ENCODE measurements around the gene TCERG1L.

TCERG1L gene

DNA sequence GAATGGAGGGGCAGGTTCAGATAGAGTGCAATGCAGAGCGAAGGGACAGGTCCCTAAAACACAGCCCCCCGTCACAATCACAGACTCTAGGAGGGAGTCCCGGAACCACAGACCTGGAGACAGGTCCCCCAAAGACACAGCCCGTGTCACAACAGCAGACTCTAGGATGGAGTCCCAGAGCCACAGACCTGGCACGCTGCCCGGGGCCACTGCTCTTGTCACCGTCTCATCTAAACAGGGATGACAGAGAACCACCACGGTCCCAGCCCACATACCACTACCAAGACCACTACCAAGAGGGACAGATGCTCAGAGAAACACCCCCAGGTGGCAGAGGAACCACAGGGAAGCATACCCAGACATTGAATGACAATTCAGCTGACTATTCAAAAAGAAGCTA is 183.9 kb downstream of the TCERG1L start:
- Histone ChIP-seq H3K9me3 (ENCODE audit: control insufficient read depth, insufficient read depth, low read length) (no peaks in the 10 kb centered on the region), H3K4me1 (ENCODE audit: insufficient read depth, low read length) (peaks cover 15% of the 10 kb centered on the region), H3K9ac (ENCODE audit: low read depth, low read length) (no peak overlapping the region), H3K36me3 (ENCODE audit: insufficient read depth, low read length) (no peaks in the 10 kb centered on the region)

DNA sequence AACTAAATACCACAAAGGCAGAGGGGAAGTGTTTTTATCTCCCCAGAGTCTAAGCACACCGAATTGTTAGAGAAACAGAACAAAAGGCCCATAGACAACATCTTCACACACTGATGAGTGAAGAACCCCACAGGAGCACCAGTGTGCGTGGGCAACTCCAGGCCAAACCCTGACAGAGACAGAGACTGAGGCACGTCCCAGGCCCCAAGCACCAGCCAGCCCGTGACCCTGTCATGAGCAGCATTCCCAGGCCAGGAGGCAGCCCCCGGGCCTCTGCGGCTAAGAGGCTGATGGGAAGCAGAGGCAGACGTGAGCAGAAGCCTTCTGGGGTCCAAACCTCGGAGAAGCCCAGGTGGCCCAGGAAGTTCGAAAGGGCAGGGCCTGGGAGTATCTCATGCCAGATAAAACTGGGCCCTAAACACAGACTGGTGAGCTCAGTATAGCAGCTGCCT is 184.4 kb downstream of the TCERG1L start:
- H3K36me3 ChIP-seq (ENCODE audit: insufficient read depth, low read length) = no peaks in the 10 kb centered on the region
- no peaks in the 10 kb centered on the region; the same call in 1 of the 2 replicates for H3K9me3 ChIP-seq (ENCODE audit: control insufficient read depth, insufficient read depth, low read length)
- no peak overlapping the region for H3K9ac ChIP-seq (ENCODE audit: low read depth, low read length)
- H3K4me1 ChIP-seq (ENCODE audit: insufficient read depth, low read length) = peaks cover 15% of the 10 kb centered on the region

DNA sequence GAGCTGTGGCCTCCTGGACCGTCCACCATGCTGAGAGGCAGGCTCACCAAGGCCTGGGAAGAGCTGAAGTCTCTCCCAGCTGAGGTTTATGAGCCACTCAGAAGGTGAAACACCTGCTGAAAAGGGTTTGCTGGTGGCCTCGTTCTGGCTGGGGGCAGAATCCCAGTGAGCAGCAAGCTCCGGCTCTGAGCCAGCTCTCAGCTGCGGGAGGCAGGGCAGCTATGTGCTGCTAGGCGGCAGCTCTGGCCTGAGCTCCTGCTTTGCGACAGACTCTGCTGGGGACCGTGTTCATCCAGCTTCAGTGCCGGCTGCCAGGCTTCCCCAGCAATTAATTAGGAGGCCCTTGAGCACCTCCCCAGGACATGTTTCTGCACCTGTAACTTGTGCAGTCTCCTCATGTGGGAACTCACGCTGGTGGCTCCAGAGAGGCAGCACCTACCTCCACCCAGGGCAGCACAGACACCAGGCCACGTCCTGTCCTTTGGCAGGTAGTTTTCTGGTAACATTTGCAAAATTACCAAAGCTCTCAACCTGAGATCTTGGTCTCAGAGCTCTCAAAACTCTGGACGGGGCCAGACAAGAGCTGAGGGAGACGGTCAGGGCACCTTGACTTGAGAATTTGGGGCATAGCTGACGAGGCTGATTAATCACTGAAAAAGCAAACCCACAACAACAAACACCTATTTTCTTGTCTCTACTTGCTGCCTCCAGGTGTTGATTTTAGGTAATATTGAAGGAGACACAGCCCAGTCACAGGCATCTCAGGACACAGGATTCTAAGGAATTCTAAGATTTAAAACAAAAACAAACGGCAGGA is 185.0 kb downstream of the TCERG1L start:
- no peaks in the 10 kb centered on the region for H3K36me3 ChIP-seq (ENCODE audit: insufficient read depth, low read length)
- H3K9me3 ChIP-seq (ENCODE audit: control insufficient read depth, insufficient read depth, low read length) = no peaks in the 10 kb centered on the region; the same call in 1 of the 2 replicates
- H3K9ac ChIP-seq (ENCODE audit: low read depth, low read length) = no peak overlapping the region; the same call in 1 of the 2 replicates
- H3K4me1 ChIP-seq (ENCODE audit: insufficient read depth, low read length) = peaks cover 15% of the 10 kb centered on the region

DNA sequence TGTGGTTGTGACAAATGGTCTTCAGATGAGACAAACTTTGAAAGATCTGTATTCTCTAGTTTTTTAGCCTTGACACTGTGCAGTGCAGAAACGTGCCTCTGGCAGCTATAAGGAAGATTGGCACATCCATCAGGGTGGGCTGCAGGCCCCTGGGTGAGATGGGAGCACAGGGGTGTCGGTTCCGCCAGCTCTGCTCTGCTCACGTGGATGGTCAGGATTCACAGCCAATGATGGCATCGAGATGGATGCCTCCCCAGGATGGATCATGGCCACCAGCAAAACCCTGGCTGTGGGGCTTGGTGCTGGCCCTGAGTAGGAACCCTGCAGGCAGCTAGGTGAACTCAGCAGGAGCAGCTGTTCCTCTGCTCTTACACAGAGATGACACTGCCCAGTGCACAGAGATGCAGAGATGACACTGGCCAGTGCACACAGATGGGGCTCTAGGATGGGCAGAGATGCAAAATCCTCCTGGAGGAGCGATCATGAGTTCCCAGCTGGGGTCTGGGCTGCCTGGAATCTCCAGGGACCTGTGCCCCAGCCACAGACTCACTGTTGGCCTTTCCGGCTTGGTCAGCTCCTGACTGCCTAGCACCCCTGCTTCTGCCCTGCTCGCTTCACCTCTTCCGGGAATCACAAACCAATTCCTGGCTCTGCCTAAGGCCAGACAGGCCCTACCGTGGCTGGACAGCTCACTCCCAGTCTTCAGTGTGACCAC is 185.9 kb downstream of the TCERG1L start:
- H3K9ac ChIP-seq (ENCODE audit: low read depth, low read length) = no peak overlapping the region
- H3K36me3 ChIP-seq (ENCODE audit: insufficient read depth, low read length) = no peaks in the 10 kb centered on the region
- H3K9me3 ChIP-seq (ENCODE audit: control insufficient read depth, insufficient read depth, low read length) = no peaks in the 10 kb centered on the region; the same call in 1 of the 2 replicates
- peaks cover 15% of the 10 kb centered on the region for H3K4me1 ChIP-seq (ENCODE audit: insufficient read depth, low read length)

DNA sequence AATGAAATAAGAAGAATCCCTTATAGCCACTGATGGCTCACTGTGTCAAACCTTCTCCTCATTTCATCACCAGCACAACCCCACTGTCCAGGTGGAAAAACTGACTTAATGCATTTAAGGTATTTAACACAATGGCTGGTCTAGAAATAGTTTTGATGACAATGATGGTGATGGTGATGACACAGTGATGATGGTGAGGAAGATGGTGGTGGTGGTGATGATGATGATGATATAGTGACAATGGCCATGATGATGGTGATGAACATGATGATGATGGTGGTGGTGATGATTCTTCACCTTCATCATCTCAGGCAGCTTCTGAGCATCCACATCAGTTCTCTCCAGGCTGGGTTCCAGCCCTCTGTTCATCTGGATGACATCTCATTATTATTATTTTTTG is 186.6 kb downstream of the TCERG1L start:
- Histone ChIP-seq H3K4me1 (ENCODE audit: insufficient read depth, low read length) (peaks cover 15% of the 10 kb centered on the region), H3K36me3 (ENCODE audit: insufficient read depth, low read length) (no peaks in the 10 kb centered on the region), H3K9ac (ENCODE audit: low read depth, low read length) (no peak overlapping the region), H3K9me3 (ENCODE audit: control insufficient read depth, insufficient read depth, low read length) (no peaks in the 10 kb centered on the region; the same call in 1 of the 2 replicates)

DNA sequence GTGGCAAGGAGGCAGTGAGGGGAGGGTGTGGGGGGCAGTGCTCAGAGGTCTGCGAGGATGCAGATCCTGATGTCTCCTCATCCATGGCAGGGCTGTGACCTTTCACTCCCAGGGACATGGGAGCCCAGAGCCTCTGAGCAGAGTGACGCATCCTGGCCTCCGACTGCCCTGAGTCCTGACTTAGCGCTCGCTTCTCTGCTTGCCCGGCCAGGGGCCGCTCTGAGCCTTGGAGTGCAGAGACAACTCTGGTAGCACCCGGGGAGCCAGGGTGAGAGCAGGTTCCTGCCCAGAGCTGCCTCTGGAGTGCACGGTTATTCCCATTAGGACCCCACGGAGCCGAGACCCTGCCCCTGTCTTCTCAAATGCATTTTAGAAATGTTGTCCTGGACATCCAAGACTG is 188.0 kb downstream of the TCERG1L start:
- H3K9ac ChIP-seq (ENCODE audit: low read depth, low read length) = no peak overlapping the region
- no peaks in the 10 kb centered on the region; the same call in 1 of the 2 replicates for H3K9me3 ChIP-seq (ENCODE audit: control insufficient read depth, insufficient read depth, low read length)
- peaks cover 15% of the 10 kb centered on the region for H3K4me1 ChIP-seq (ENCODE audit: insufficient read depth, low read length)
- H3K36me3 ChIP-seq (ENCODE audit: insufficient read depth, low read length) = no peaks in the 10 kb centered on the region

DNA sequence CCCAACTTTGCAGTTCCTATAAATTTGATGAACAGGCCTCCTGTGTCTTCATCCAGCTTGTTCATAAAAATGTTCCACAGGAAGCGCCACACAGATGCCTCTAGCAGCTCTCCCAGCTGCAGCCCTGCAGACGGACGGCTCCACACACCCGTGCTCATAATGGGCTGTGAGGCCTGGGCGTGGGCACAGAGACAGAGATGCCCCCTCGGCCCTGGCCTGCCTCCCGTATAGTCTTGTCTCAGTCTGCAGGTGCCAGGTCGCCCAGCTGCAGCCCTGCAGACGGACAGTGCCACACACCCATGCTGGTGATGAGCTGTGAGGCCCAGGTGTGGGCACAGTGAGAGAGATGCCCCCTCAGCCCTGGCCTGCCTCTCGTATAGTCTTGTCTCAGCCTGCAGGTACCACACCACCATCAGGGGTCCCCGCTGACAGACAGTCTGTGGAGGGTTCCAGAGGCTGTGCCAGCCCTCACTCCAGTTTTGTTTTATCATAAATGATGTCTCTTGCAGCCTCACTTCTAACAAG is 189.9 kb downstream of the TCERG1L start:
- peaks cover 6% of the 10 kb centered on the region; the same call in 1 of the 2 replicates for H3K4me1 ChIP-seq (ENCODE audit: insufficient read depth, low read length)
- no peaks in the 10 kb centered on the region; the same call in 1 of the 2 replicates for H3K9me3 ChIP-seq (ENCODE audit: control insufficient read depth, insufficient read depth, low read length)
- no peak overlapping the region for H3K9ac ChIP-seq (ENCODE audit: low read depth, low read length)
- H3K36me3 ChIP-seq (ENCODE audit: insufficient read depth, low read length) = no peaks in the 10 kb centered on the region

DNA sequence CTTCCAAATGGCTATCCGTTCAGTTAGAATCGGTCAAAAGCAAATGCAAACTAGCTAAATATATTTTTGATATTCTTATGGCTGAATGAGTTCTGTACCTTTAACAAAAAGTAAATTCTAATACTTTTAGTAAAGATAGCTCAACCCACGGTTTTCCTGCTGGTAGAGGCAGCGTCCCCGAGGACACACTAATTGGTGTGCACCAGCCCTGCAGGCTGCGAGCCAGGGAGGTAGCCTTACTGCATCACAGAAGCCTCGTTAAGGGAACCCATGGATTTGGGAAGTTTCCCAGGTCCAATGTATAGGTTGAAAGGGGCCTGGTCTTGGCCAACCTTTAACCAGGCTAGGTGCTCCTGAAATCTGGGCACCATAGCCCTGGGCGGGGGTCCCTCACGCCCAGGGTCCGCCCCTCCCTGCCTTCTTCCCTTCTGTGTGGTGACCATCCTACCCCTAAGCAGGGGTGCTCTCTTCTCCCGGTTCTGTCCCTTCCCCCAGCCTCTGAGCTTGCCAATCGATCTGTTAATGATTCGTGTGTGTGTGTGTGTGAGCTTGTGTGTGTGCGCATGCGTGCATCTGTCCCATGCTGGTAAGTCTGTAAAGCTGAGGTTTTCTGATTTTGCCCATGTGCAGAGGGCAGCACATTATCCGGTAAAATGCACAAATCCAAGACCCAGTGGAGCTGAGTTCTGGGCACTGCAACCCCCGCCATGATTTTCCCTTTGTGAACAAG is 191.7 kb downstream of the TCERG1L start:
- Histone ChIP-seq H3K36me3 (ENCODE audit: insufficient read depth, low read length) (no peaks in the 10 kb centered on the region), H3K9ac (ENCODE audit: low read depth, low read length) (no peak overlapping the region), H3K9me3 (ENCODE audit: control insufficient read depth, insufficient read depth, low read length) (no peaks in the 10 kb centered on the region; the same call in 1 of the 2 replicates), H3K4me1 (ENCODE audit: insufficient read depth, low read length) (0 out of 2 replicates have a peak, but pooled peaks cover 2% of the 10 kb centered on the region)

DNA sequence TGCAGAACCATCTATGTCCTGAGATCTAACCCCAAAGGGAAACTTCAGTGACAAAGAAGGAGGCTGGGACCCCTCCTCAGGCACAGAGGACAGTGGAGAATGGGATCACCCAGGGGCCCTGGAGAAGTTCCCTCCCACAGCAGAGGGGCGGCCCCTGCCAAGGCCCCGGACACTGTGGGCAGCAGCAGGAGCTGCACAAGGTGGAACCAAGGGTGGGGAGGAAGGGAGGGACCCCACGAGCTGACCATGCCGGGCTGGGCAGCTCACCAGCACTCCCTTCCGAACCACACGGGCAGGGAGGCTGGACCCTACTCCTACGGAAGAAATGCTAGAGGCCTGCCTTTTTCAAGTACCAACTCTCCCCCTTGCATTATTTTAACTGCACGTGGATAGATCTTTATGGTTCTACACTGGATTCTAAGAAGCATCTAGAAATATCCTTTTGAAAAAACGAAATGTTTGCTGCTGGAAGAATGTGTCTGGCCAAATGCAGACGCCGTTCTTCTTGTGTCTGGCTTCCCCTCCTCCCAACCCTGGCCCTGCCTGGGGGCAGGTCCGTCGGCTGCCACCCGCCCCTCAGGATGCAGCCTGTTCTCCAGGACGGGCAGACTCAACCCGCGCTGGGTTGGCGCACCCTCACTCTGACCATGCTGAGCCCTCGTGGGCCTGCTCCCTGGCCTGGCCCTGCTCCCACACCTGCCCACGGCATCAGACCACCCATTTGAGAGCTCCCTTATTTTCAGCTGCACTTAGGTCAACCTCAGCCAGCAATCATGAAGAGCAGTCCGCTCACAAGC is 193.9 kb downstream of the TCERG1L start:
- Histone ChIP-seq H3K36me3 (ENCODE audit: insufficient read depth, low read length) (no peaks in the 10 kb centered on the region), H3K9ac (ENCODE audit: low read depth, low read length) (no peak overlapping the region), H3K9me3 (ENCODE audit: control insufficient read depth, insufficient read depth, low read length) (no peaks in the 10 kb centered on the region; the same call in 1 of the 2 replicates), H3K4me1 (ENCODE audit: insufficient read depth, low read length) (0 out of 2 replicates have a peak, but pooled peaks cover 5% of the 10 kb centered on the region)

DNA sequence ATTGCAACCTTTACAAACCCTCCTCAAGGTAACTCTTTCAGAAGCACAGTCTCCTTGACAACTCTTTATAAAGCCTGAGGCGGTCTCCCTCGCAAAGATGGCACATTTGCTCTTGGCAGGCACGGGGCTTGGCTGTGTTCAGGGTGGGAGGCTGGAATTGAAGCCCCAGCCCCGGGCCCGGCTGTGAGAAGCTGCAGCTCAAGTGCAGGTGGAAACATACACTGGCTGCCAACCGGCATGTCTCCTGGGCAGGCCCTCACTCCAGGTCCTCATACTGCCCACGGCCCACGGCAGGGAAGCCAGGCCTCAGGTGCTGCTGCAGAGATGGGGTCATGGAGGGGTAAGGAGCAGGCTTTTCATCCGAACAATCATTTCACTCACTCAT is 194.5 kb downstream of the TCERG1L start:
- no peak overlapping the region for H3K9ac ChIP-seq (ENCODE audit: low read depth, low read length)
- H3K9me3 ChIP-seq (ENCODE audit: control insufficient read depth, insufficient read depth, low read length) = no peaks in the 10 kb centered on the region; the same call in 1 of the 2 replicates
- 0 out of 2 replicates have a peak, but pooled peaks cover 5% of the 10 kb centered on the region for H3K4me1 ChIP-seq (ENCODE audit: insufficient read depth, low read length)
- H3K36me3 ChIP-seq (ENCODE audit: insufficient read depth, low read length) = no peaks in the 10 kb centered on the region

DNA sequence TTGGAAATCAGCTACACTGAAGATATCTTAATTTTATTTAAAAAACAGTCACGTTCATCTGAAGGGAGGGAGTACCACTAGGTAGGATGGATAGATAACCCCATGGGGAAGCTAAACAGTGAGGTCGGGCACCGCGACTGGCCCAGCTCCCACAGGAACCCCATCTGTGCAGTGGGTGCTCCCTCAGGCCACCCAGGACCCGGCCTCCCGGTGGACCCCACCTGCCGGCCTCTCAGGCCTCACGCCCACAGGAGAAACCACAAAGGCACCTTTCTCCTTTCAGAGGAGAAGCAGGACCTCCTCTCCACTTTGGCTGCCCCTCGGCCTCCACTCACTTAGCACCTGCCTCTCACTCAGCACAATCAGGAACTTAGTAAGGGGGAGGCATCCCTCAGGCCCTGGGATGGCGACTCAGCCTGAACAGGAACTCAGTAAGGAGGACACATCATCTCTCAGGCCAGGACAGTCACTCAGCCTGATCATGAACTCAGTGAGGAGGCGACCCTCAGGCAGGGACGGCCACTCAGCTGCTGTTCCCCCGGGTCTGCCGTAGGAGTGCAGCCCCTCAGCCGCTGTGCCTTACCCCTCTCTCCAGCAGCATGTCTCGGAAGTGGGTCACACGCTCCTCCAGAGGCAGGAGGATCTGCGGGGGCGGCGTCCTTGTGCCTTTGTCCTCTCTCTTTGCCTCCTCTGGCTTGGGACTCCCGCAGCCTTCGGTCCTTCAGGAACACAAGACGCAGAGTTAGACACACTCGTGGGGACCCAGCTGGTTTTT is 195.1 kb downstream of the TCERG1L start:
- H3K9ac ChIP-seq (ENCODE audit: low read depth, low read length) = no peak overlapping the region
- H3K4me1 ChIP-seq (ENCODE audit: insufficient read depth, low read length) = 0 out of 2 replicates have a peak, but pooled peaks cover 5% of the 10 kb centered on the region

DNA sequence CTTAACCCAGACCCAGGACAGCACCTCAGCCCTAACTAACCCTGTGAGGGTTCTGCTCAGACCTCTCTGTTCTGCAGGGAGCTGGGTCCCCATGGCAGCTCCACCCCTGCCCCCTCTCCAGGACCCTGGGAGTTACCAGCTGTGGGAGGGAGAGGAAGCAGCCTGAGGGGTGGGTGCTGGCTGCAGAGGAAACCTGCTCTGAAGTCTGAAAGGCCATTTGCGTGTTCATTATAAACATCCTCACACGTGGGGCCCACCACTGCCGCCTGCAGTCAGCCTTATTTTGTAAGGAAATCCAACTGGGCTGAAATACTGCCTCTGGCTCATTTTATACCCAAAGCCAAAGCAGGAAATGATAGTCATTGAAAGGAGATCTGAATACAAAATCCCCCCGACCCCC is 195.7 kb downstream of the TCERG1L start:
- no peaks in the 10 kb centered on the region for H3K36me3 ChIP-seq (ENCODE audit: insufficient read depth, low read length)
- H3K9ac ChIP-seq (ENCODE audit: low read depth, low read length) = no peak overlapping the region
- no peaks in the 10 kb centered on the region for H3K9me3 ChIP-seq (ENCODE audit: control insufficient read depth, insufficient read depth, low read length)
- H3K4me1 ChIP-seq (ENCODE audit: insufficient read depth, low read length) = 0 out of 2 replicates have a peak, but pooled peaks cover 5% of the 10 kb centered on the region

More for the DNA sequence above, 195.1 kb downstream of the TCERG1L start:
- Histone ChIP-seq H3K9me3 (ENCODE audit: control insufficient read depth, insufficient read depth, low read length) (no peaks in the 10 kb centered on the region), H3K36me3 (ENCODE audit: insufficient read depth, low read length) (no peaks in the 10 kb centered on the region)

DNA sequence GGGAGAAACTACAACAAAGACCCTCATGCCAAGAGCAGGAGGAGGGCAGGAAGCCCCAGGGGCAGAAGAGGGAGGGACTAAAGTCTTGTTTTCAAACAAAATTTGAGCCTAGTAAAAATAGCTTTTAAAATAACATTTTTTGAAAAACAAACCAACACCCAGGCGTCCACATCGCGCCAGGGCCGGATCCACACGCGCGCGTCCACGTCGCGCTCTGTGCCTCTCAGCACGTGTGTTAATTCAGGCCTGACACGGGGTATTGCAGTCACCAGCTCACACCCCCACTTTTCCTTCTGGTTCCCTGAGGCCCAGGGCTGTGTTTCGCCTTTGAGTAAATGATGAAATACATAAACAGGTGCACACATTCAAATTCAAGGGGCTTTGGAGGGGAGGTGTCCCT is 196.2 kb downstream of the TCERG1L start:
- Histone ChIP-seq H3K36me3 (ENCODE audit: insufficient read depth, low read length) (no peaks in the 10 kb centered on the region), H3K9me3 (ENCODE audit: control insufficient read depth, insufficient read depth, low read length) (no peaks in the 10 kb centered on the region), H3K4me1 (ENCODE audit: insufficient read depth, low read length) (0 out of 2 replicates have a peak, but pooled peaks cover 5% of the 10 kb centered on the region), H3K9ac (ENCODE audit: low read depth, low read length) (no peak overlapping the region)
